ENCODE results near the gene PDPK1.
"Not testable (repeated sequence)": the region's sequence is repeated elsewhere in the genome, so short reads cannot be mapped to it uniquely, and the experiment has no call there.

Gene PDPK1

GRCh38 chr16:2587891-2588565 lies 50.2 kb downstream of the PDPK1 start:
- DNase-seq (ENCODE audit: low read depth) = no peak

GRCh38 chr16:2591476-2592240 lies 53.8 kb downstream of the PDPK1 start:
- no peak for DNase-seq (ENCODE audit: low read depth)

- DNase-seq (ENCODE audit: low read depth) = no peak
Measured at GRCh38 chr16:2592786-2593185, 55.0 kb downstream of the PDPK1 start.

- no peak for DNase-seq (ENCODE audit: low read depth)
Measured at GRCh38 chr16:2595393-2596205, 57.8 kb downstream of the PDPK1 start.

DNA sequence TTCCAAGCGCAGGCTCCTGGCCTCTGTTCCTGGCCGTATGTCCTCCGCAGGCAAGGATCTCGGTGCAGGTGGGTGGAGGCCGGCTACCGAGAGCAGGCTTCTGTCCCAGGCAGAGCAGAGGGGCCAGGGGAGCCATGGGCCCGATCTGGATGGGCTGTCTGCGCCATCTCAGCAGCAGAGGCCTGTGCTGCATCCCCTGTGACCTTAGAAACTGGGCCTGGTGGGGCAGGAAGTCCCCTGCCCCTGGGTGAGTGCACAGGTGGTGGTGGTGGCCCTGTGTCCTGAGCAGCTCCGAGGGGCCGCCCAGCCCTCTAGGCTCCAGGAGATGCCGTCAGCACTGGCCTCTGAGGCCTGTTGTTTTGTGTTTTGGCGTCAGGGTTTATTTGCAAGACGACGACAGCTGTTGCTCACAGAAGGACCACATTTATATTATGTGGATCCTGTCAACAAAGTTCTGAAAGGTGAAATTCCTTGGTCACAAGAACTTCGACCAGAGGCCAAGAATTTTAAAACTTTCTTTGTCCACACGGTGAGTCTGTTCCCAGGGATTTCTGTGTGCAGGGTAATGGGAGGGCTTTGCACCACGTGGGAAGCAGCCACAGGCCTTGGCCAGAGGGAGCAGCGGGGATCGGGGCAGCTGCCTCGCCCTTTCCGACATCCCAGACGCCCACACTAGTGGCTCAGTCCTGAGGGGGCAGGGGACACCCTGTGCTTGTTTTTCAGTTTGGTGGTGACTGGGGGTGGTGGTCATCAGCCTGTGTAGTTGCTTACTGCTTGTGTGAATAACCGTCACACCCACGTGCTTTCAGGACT lies 59.1 kb downstream of the PDPK1 start:
- no peak for DNase-seq (ENCODE audit: low read depth)

DNA sequence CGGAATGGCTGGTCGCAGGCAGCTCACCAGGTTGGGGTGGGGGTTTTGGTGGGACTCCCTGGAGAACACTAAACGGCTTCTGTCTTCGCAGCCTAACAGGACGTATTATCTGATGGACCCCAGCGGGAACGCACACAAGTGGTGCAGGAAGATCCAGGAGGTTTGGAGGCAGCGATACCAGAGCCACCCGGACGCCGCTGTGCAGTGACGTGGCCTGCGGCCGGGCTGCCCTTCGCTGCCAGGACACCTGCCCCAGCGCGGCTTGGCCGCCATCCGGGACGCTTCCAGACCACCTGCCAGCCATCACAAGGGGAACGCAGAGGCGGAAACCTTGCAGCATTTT lies 59.7 kb downstream of the PDPK1 start:
- DNase-seq (ENCODE audit: low read depth) = no peak

DNA sequence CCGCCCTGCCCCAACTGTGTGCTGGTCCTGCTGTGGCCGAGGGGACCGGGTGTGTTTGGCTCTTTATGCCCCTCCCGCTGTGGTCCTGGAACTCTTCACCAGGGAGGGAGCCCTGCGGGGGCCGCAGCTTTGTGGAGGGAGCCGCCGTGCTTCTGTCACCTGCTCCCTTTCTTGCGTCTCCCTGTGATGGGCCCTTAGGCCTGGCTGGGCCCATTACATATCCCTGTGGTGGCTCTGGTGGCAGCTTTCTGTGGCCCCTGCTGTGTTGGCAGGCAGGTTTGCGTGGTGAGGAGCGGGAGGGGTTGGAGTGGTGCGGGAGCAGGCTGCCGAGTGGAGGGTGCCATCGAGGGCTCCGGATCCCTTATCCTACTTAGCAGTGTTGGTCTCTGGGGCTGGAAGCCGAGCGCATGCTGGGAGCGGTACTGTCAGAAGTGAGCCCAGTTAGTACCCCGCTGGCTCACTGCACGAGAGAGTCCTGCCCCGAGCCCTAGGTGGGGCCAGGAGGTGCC lies 60.4 kb downstream of the PDPK1 start:
- no peak for DNase-seq (ENCODE audit: low read depth)

DNA sequence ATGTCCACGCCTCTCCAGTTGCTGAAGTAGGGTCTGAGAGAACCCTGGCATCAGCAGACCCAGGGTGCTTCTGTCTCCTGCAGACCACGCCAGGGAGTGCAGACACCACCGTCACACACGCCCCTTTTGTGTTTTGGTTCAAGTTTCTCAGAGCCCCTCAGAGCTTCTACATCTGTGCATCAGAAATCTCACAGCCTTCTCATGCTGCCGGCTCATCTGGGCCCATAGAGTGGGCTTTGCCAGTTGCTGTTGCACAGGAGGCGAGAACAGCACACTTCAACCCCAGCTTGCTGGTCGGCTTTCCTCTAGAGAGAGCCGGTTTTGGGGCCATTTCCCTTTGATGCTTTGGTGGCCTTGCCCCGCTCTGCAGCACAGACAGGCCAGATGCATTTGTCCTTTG lies 60.9 kb downstream of the PDPK1 start:
- DNase-seq (ENCODE audit: low read depth) = no peak

DNA sequence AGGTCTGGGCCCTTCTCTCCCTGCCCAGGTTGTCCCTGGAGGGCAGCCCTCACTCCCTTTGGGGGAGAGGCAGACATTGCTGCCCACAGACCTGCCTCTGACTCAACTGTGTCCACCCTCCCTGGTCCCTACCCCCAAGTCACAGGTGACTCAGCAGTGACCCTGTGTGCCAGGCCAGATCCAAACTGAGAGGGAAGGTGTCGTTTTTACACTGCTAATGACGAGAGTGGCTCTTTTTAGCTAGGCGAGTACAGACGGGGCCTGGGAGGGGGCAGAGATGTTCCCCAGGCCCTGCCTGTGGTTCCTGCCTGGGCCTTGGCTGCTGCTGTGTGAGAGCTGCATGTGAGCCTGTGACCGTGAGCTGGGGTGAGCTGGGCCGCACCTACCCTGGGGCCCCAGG lies 61.3 kb downstream of the PDPK1 start:
- DNase-seq (ENCODE audit: low read depth) = not testable (repeated sequence)

DNA sequence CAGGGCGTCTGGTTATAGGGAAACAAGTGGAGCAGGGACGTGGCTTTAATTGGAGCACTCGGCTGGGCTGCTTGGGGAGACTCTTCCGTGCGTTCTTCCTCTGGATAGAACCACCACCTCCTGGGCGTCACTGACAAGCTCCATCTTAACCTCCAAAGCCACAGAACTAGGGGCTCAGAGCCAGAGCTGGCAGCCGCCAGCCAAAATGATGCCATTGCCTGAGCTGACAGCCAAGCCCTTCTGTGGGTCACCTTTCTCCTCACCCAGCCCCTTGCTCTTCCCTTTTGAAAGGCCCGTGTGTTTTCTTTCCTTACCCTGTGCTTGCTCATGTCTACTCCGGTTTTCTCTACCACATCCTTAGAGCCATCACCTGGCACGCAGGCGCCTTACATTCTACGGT lies 62.0 kb downstream of the PDPK1 start:
- DNase-seq (ENCODE audit: low read depth) = not testable (repeated sequence)

GRCh38 chr16:2601301-2602025 lies 63.6 kb downstream of the PDPK1 start:
- not testable (repeated sequence) for DNase-seq (ENCODE audit: low read depth)

DNA sequence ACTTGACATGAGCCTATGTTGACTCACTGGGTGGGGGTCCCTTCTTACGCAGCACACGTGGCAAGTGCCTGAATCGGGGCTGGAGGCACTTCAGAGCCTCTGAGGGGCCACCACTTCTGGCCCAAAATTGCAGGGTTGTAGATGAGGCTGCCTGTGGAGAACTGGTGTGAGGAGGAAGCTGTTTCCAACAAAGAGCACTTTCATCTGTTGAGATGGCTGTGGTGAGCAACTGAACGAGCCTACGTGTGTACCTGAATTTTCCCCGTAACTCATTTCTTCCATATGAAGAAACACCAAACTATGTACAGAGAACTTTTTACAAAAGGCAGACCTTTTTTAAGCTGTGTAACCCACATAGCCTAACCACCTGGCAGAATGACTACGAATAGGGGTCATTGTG lies 64.4 kb downstream of the PDPK1 start:
- DNase-seq (ENCODE audit: low read depth) = not testable (repeated sequence)

DNA sequence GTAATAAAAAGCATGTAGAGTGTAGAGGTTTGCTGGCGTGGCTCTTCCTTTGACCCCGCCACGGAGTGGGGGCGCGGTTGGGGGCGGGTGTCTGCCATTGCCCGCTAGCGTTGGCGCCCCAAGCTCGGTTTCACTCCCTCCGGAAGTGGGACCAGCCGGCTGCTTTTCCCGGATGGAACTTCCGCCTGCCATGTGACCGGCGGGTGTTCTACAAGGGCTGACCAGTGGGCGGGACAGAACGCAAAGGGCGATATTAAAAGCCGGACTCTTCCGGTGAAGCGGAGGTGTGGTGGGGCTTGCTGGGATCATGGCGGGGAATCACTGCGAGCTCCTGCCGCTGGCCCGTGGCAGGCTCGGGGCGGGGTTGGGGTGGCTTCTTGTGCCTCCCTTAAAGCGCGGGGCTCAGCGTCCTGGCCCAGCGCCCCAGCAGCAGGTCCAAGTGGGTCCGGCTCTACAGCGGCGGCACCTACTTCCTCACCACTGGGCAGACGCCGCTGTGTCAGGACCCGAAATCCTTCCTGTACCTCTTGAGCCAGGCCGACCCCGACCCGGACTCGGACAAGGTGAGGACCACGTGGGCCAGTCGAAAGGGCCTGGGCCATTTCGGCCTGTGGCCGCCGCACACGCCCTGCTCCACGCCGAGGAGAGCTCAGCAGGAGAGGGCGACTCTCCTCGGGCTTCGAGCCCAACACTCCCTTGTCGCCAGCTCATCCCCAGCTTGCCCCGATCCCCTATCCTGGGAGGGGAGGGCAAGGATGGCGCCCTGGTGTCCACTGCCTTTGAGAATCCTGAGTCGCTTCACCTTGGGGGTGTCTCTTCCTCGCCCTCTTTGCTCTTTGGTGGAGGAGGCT lies 65.6 kb downstream of the PDPK1 start:
- DNase-seq (ENCODE audit: low read depth) = peak; percentile 77

DNA sequence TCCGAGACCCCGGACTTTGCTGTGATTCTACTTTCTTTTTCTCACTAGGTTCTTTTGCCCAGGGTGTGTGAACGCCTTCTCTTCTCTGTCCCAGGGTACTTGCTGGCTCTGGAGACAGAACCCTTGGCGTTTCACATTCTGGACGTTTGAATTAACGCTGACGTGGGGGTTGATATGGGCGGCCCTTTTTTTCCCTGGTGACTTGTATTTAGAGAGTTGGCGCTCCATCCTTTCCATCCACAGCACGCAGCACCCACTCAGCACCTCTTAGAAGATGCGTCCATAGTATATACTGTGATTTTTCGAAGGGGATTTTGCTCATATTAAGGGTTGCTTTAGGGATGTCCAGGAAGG lies 66.2 kb downstream of the PDPK1 start:
- DNase-seq (ENCODE audit: low read depth) = not testable (repeated sequence)

DNA sequence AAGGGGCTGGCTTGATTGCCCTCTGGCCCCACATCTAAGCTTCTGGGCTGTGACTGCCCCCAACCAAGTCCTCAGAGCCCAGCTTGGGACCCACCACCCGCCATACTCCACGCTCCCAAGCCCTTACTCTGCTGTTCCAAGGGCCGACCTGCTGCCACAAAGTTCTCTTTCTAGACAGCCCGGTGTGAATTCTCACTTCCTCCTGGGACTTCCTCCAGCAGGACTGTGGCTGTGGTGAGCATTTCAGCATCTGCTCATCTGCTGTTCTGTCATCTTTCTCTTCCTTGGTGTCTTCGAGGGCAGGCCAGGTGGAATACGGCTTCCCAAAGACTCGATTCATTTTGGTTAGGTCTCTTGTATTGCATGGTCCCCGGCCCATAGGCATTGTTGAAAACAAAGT lies 69.0 kb downstream of the PDPK1 start:
- DNase-seq (ENCODE audit: low read depth) = not testable (repeated sequence)

GRCh38 chr16:2609345-2609744 lies 71.5 kb downstream of the PDPK1 start:
- not testable (repeated sequence) for DNase-seq (ENCODE audit: low read depth)

DNA sequence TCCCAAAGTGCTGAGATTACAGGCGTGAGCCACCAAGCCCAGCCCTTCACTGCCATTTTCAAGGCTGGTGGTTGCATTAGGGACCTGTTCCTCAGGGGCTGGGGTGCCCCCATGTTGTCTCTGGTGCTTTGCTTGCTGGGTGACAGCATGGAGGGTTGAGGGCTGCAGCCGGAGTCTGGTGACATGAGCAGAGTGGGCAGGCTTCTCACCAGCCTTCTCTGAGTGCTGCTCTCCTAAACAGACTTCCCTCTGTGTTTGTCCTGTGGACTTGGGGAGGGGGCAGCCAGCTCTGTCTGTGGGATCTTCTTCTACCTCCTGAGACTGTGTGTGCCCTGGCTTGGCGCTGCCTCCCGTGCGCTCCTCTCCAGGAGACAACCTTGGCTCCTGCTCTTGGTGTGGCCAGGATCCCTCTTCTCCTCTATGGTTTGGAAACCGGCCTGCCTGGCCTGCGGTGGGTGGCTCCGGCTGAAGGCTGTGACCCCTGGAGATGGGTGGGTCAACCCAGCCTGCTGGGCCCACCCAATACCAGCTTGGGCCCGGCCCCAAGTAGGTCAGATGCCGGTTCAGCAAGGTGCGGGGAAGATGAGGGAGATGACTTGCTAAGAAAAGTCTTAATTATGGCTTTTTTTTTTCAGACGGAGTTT lies 72.1 kb downstream of the PDPK1 start:
- DNase-seq (ENCODE audit: low read depth) = no peak

GRCh38 chr16:2610781-2611498 lies 73.1 kb downstream of the PDPK1 start:
- DNase-seq (ENCODE audit: low read depth) = no peak

GRCh38 chr16:2611499-2611862 lies 73.7 kb downstream of the PDPK1 start:
- no peak for DNase-seq (ENCODE audit: low read depth)
